Heart left ventricle (tissue), 16 donors: Measurements from ENCODE around the gene TRIM33. TPM values are rescaled to one million over a fixed set of nuclear protein-coding genes. Genes with fewer than 3 reads are reported as not detected.

Source experiments
- ATAC-seq, 4 donors: fragments of 200-7000 bp; cut with Tn5 transposase; one replicate each; pipeline ENCODE4 v1.9.1; 2020 to 2022; ENCODE audit warnings: moderate library complexity in 4 of 4, mild to moderate bottlenecking in 3 of 4, moderate number of reproducible peaks in 1 of 4
- DNase-seq, 5 donors: peaks; one replicate each; pipeline ENCODE4 v3.0.0-alpha.2; 2020
- H3K27ac ChIP-seq, 12 donors: fragments of 200-600 bp; sonication (generic) in 4 of 12; one replicate each; pipeline versions ENCODE4 v1.5.0 to v1.8.0; 2016 to 2022; ENCODE audit warnings: mild to moderate bottlenecking in 2 of 12
- H3K27me3 ChIP-seq, 9 donors: fragments of 200-600 bp; sonication (generic) in 2 of 9; one replicate each; pipeline versions ENCODE4 v1.5.1 to v1.8.0; 2016 to 2022; ENCODE audit warnings: mild to moderate bottlenecking in 3 of 9
- H3K36me3 ChIP-seq, 9 donors: fragments of 200-600 bp; sonication (generic) in 2 of 9; one replicate each; pipeline versions ENCODE4 v1.5.0 to v1.8.0; 2018 to 2022; ENCODE audit warnings: mild to moderate bottlenecking in 2 of 9
- H3K4me1 ChIP-seq, 12 donors: fragments of 200-600 bp; sonication (generic) in 4 of 12; one replicate each; pipeline versions ENCODE4 v1.5.0 to v1.8.0; 2016 to 2022; ENCODE audit warnings: mild to moderate bottlenecking in 3 of 12
- H3K4me3 ChIP-seq, 12 donors: fragments of 200-600 bp; sonication (generic) in 4 of 12; one replicate each; pipeline versions ENCODE4 v1.5.0 to v1.8.0; 2017 to 2022; ENCODE audit warnings: mild to moderate bottlenecking in 9 of 12, moderate library complexity in 4 of 12
- H3K9me3 ChIP-seq, 12 donors: fragments of 200-600 bp; sonication (generic) in 4 of 12; one replicate each; pipeline versions ENCODE4 v1.5.0 to v1.8.0; 2016 to 2022; ENCODE audit warnings: mild to moderate bottlenecking in 1 of 12
- CTCF ChIP-seq, 12 donors: fragments of 200-600 bp; sonication (generic) in 4 of 12; IDR thresholded peaks; one replicate each; pipeline versions ENCODE4 v1.5.0 to v1.8.0; 2018 to 2022; ENCODE audit warnings: antibody characterized with exemption in 12 of 12, mild to moderate bottlenecking in 5 of 12
- POLR2A ChIP-seq, 2 donors: fragments of 450-650 bp; IDR thresholded peaks; one replicate each; pipeline ENCODE4 v1.6.1; 2017; ENCODE audit warnings: antibody characterized with exemption in 2 of 2, mild to moderate bottlenecking in 2 of 2, moderate library complexity in 2 of 2
- WGBS, 4 donors: extraction: QIAGEN DNeasy Blood & Tissue Kit in 2 of 4; methylation state at CpG; one replicate each; pipeline versions ENCODE4 v1.1.5 to v1.1.7; 2013 to 2018; 5-methylcytosine and 5-hydroxymethylcytosine counted together
- intact Hi-C, 10 donors: fragments of 100-400 bp; cut with DNase I; formaldehyde crosslinking; loops; one replicate each; pipeline versions ENCODE4 v1.11.1 to v1.14.2; 2022
- long read RNA-seq, 3 donors: library from polyadenylated mRNA; unstranded; transcript quantifications; one replicate each; pipeline ENCODE4 v2.0.0, GENCODE V29; 2020 to 2021
- polyA plus RNA-seq, 2 donors: library from polyadenylated mRNA; stranded (reverse); fragments of 200-250 nt; gene quantifications; one replicate each; pipeline ENCODE4 v1.2.3, GENCODE V29; 2013
- total RNA-seq, 9 donors: library from RNA; depleted of rRNA in 2 of 9; stranded (reverse); fragments of >200 nt in 2 of 9; fragmentation: NEBNext Ultra II Directional in 3 of 9; extraction: Animal tissue kit (Norgen Biotek cat#: 25700) in 3 of 9; gene quantifications; one replicate each; pipeline versions ENCODE4 v1.1.0 to v1.2.4, GENCODE V29; 2016 to 2023
- donor health status: ischemic (EF 13 %, LVEDD 7.1; RV severe dilation, severe dysfunction).
- donor health status: healthy with polysubstance abuse.
- donor health status: DM: no; HTN: yes; CAD: no.
- donor health status: DM: no; HTN: no; CAD: no.
- donor health status: ischemic (EF 25% LVEDD 6.9; RV normal size, moderate dysfunction).
- donor health status: ischemic (EF 25% LVEDD 5.7; RV mildly dilated, moderate dysfunction).
- donor health status: healthy.
- donor health status: DM: yes; HTN: yes; CAD: no.
- donor health status: ischemic (EF 35%, LVEDD 5.7; RV mildly dilated, moderate dysfunction).
- donor health status: nonischemic (EF 11% LVEDD 7.7; RV severe dilation, severe dysfunction).
- donor health status: DM: yes; HTN: yes; CAD: no.
- donor health status: PGD.
- donor health status: ischemic (EF 29% LVEDD 5.4; RV normal size, mild dysfunction).
- donor health status: nonischemic (EF 23%, LVEDD 6.1; RV moderate dilation, normal function).

The TRIM33 gene
- total RNA-seq (10 to 100 TPM; 12.1 to 30.8 (median 21.4) TPM), polyA plus RNA-seq (1 to 10 TPM; 6.1 to 6.2 TPM)
- long read RNA-seq, donor 1, full-length matches to known transcripts, result 5 of 15 reads
- long read RNA-seq, donor 1, partial matches to known transcripts, result 7 of 15 reads
- long read RNA-seq, donor 1, other reads (novel, unspliced or antisense), result 3 of 15 reads
- long read RNA-seq, donor 2, full-length matches to known transcripts, result 2 of 14 reads
- long read RNA-seq, donor 2, partial matches to known transcripts, result 11 of 14 reads
- long read RNA-seq, donor 2, other reads (novel, unspliced or antisense), result 1 of 14 reads
- long read RNA-seq, donor 3, full-length matches to known transcripts, result 13 of 22 reads
- long read RNA-seq, donor 3, partial matches to known transcripts, result 5 of 22 reads
- long read RNA-seq, donor 3, other reads (novel, unspliced or antisense), result 4 of 22 reads

GRCh38 chr1:114511032-114511785, at the start of gene TRIM33:
TSS of gene TRIM33 (minus strand) at chr1:114511203. CDS start at chr1:114511076, 127 bp downstream.
- H3K36me3 ChIP-seq, result peaks cover 0 to 9% (median 2%) of the 10 kb centered on the region in 9 donors
- no peaks in the 10 kb centered on the region for H3K27me3 ChIP-seq
- H3K4me1 ChIP-seq, result peaks cover 0 to 45% (median 31%) of the 10 kb centered on the region in 12 donors
- H3K4me3 ChIP-seq, result peak within 1 kb of the TSS; percentile 76 to 100 (median 96)
- peak within 1 kb of the TSS; percentile 63 to 99 (median 96) for H3K27ac ChIP-seq
- 0% methylated on average over 36 to 90 of the region's 90 CpGs for WGBS, 4 donors
- TF ChIP-seq POLR2A (IDR thresholded peaks at IDR 0.05), result peak in 1 of 2 donors; percentile 76
- TF ChIP-seq CTCF (IDR thresholded peaks at IDR 0.05), result peak in 2 of 12 donors; percentile 7 to 10
- DNase-seq (peak; percentile 91 to 96 (median 94)), ATAC-seq (peak; percentile 94 to 96 (median 95))
- intact Hi-C loops, result loop anchor here in 6 of 10 donors (2.0 to 5.0 kb wide), 10 partner anchors 66 to 246 kb away; partner anchors contain the start of genes BCAS2 (in 2 of the 6), CSDE1 (in 2 of the 6) and DENND2C (in 1 of the 6)
- no peaks in the 10 kb centered on the region for H3K9me3 ChIP-seq

- no peaks in the 10 kb centered on the region for H3K27me3 ChIP-seq
- 82 to 90% (median 87%) methylated on average over 3 of the region's 3 CpGs for WGBS, 4 donors
- no peaks in the 10 kb centered on the region for H3K9me3 ChIP-seq
- DNase-seq (no peak), ATAC-seq (no peak)
- H3K36me3 ChIP-seq, result peaks cover 0 to 4% (median 0%) of the 10 kb centered on the region in 9 donors
- TF ChIP-seq POLR2A (IDR thresholded peaks at IDR 0.05) (no peak), CTCF (IDR thresholded peaks at IDR 0.05) (no peak)
- H3K4me1 ChIP-seq, result no peaks in the 10 kb centered on the region
- no peak overlapping the region for H3K4me3 ChIP-seq
- intact Hi-C loops, result loop anchor here in 5 of 10 donors (2.0 to 10.0 kb wide), 6 partner anchors 205 to 585 kb away; partner anchors contain the start of gene OLFML3 (in 2 of the 5)
- H3K27ac ChIP-seq, result no peak overlapping the region
Measured at GRCh38 chr1:114559356-114559755, 48.4 kb upstream of the TRIM33 start.

GRCh38 chr1:114558544-114558943, 47.5 kb upstream of the TRIM33 start:
- WGBS, 4 donors, result 49 to 99% (median 94%) methylated on average over 1 of the region's 1 CpG
- Histone ChIP-seq H3K4me3 (no peak overlapping the region), H3K9me3 (no peaks in the 10 kb centered on the region), H3K27me3 (no peaks in the 10 kb centered on the region), H3K4me1 (no peaks in the 10 kb centered on the region), H3K36me3 (no peaks in the 10 kb centered on the region), H3K27ac (no peak overlapping the region)
- ATAC-seq (no peak), DNase-seq (no peak)
- no peak for TF ChIP-seq POLR2A (IDR thresholded peaks at IDR 0.05)
- TF ChIP-seq CTCF (IDR thresholded peaks at IDR 0.05), result peak in 11 of 12 donors; percentile 22 to 54 (median 36)
- intact Hi-C loops, result loop anchor here in 6 of 10 donors (1.0 to 10.0 kb wide), 7 partner anchors 204 to 584 kb away; partner anchors contain the start of gene OLFML3 (in 2 of the 6)
